Lung (tissue), 12 donors: ENCODE results near the gene TMCC1. TPM values are rescaled to one million over a fixed set of nuclear protein-coding genes. Genes with fewer than 3 reads are reported as not detected.

ENCODE experiments used
- ATAC-seq: fragments of 200-7000 bp; cut with Tn5 transposase; one replicate; pipeline ENCODE4 v1.9.1; 2020; ENCODE audit warnings: moderate number of reproducible peaks; ENCODE audit not compliant: insufficient read depth, low FRiP score
- DNase-seq, 3 donors: peaks; one replicate each; pipeline ENCODE4 v3.0.0-alpha.2; 2013 to 2017
- H3K27ac ChIP-seq, 2 donors: one replicate each; pipeline ENCODE4 v1.5.1; 2013; ENCODE audit warnings: mild to moderate bottlenecking in 2 of 2, moderate library complexity in 2 of 2, control low read depth in 1 of 2, inconsistent platforms in 1 of 2, low read depth in 1 of 2, low read length in 1 of 2
- H3K27me3 ChIP-seq, 3 donors: one replicate each; pipeline ENCODE4 v1.5.1; 2013; ENCODE audit warnings: low read length in 2 of 3; ENCODE audit not compliant: control insufficient read depth in 3 of 3, insufficient read depth in 3 of 3
- H3K36me3 ChIP-seq, 4 donors: one replicate each; pipeline ENCODE4 v1.5.1; 2013; ENCODE audit warnings: low read length in 4 of 4, mild to moderate bottlenecking in 1 of 4, moderate library complexity in 1 of 4; ENCODE audit not compliant: control insufficient read depth in 4 of 4, insufficient read depth in 4 of 4
- H3K4me1 ChIP-seq, 5 donors: one replicate each; pipeline ENCODE4 v1.5.1; 2013; ENCODE audit warnings: low read length in 5 of 5, mild to moderate bottlenecking in 2 of 5, moderate library complexity in 1 of 5; ENCODE audit not compliant: control insufficient read depth in 5 of 5, insufficient read depth in 5 of 5
- H3K4me3 ChIP-seq: one replicate; pipeline ENCODE4 v1.5.1; 2013; ENCODE audit warnings: mild to moderate bottlenecking, control low read depth, moderate library complexity
- H3K9ac ChIP-seq, 2 donors: one replicate each; pipeline ENCODE4 v1.5.1; 2013; ENCODE audit warnings: low read length in 2 of 2, control low read depth in 1 of 2; ENCODE audit not compliant: insufficient read depth in 1 of 2
- H3K9me3 ChIP-seq, 4 donors: one replicate each; pipeline ENCODE4 v1.5.1; 2013; ENCODE audit warnings: low read length in 3 of 4, mild to moderate bottlenecking in 1 of 4, moderate library complexity in 1 of 4; ENCODE audit not compliant: control insufficient read depth in 4 of 4, insufficient read depth in 3 of 4
- CTCF ChIP-seq: IDR thresholded peaks from 2 replicates; pipeline ENCODE4 v1.5.1; 2012; ENCODE audit warnings: mild to moderate bottlenecking; ENCODE audit errors: control extremely low read depth, extremely low read depth
- whole genome bisulfite sequencing, 2 donors: extraction: QIAGEN DNeasy Blood & Tissue Kit; methylation state at CpG; one replicate each; pipeline ENCODE4 v1.1.7; 2013; 5-methylcytosine and 5-hydroxymethylcytosine counted together
- polyA plus RNA-seq, 2 donors: library from polyadenylated mRNA; stranded (reverse); fragments of 200-250 nt; gene quantifications; one replicate each; pipeline ENCODE4 v1.2.1, GENCODE V29; 2013
- total RNA-seq, 2 donors: library from RNA; depleted of rRNA in 1 of 2; stranded (reverse); fragments of >200 nt in 1 of 2; gene quantifications; one replicate each; pipeline ENCODE4 v1.2.1, GENCODE V29; 2014 to 2021
- donor health status: control.
- donor health status: control.
- donor health status: Bipolar disorder and iron deficiency.
- donor health status: healthy.
- donor health status: DM: yes; HTN: yes; CAD: no.

The TMCC1 gene
- total and polyA plus RNA-seq, 4 donors = 8.7 to 39.4 (median 22.8) TPM

GRCh38 chr3:129632056-129632455 is 261.5 kb downstream of the TMCC1 start:
- H3K27me3 ChIP-seq = no peaks in the 10 kb centered on the region
- no peak for TF ChIP-seq CTCF
- H3K9me3 ChIP-seq = peaks cover 0 to 7% (median under 1%) of the 10 kb centered on the region in 4 donors
- ATAC-seq (no peak), DNase-seq (no peak)
- no peaks in the 10 kb centered on the region for H3K36me3 ChIP-seq
- H3K4me3 ChIP-seq = no peak overlapping the region
- peaks cover 0 to 11% (median 3%) of the 10 kb centered on the region in 5 donors for H3K4me1 ChIP-seq
- 90 to 96% methylated on average over 9 of the region's 9 CpGs for WGBS, 2 donors
- no peak overlapping the region for H3K27ac ChIP-seq
- no peak overlapping the region for H3K9ac ChIP-seq

GRCh38 chr3:129629011-129629410 is 264.5 kb downstream of the TMCC1 start:
- TF ChIP-seq CTCF = no peak
- no peak overlapping the region for H3K9ac ChIP-seq
- ATAC-seq = no peak
- H3K36me3 ChIP-seq = no peaks in the 10 kb centered on the region
- peaks cover 0 to 35% (median 16%) of the 10 kb centered on the region in 5 donors for H3K4me1 ChIP-seq
- peak overlapping the region in 1 of 2 donors; percentile 6 for H3K27ac ChIP-seq
- WGBS, 2 donors = 76 to 87% methylated on average over 6 of the region's 6 CpGs
- no peak overlapping the region for H3K4me3 ChIP-seq
- no peak for DNase-seq
- H3K27me3 ChIP-seq = no peaks in the 10 kb centered on the region
- no peaks in the 10 kb centered on the region for H3K9me3 ChIP-seq

GRCh38 chr3:129628169-129628522 is 265.4 kb downstream of the TMCC1 start:
- peak overlapping the region in 1 of 2 donors; percentile 65 for H3K9ac ChIP-seq
- no peaks in the 10 kb centered on the region for H3K9me3 ChIP-seq
- H3K4me1 ChIP-seq = peaks cover 0 to 42% (median 22%) of the 10 kb centered on the region in 5 donors
- H3K36me3 ChIP-seq = no peaks in the 10 kb centered on the region
- TF ChIP-seq CTCF = no peak
- ATAC-seq = no peak
- H3K27ac ChIP-seq = peak overlapping the region; percentile 98 to 99
- DNase-seq = no peak
- 8 to 10% methylated on average over 9 of the region's 9 CpGs for WGBS, 2 donors
- no peak overlapping the region for H3K4me3 ChIP-seq
- no peaks in the 10 kb centered on the region for H3K27me3 ChIP-seq
